Activated B cell treated with CpG ODN at 0.5 μM for 24 hours (primary cell): Measurements from ENCODE around the gene ARHGAP26. TPM values are rescaled to one million over a fixed set of nuclear protein-coding genes. Genes with fewer than 3 reads are reported as not detected.

ENCODE experiments used
- ATAC-seq: fragments of 200-7000 bp; cut with Tn5 transposase; one replicate; pipeline ENCODE4 v1.10.0; 2021; ENCODE audit warnings: low read depth, mild to moderate bottlenecking, moderate library complexity
- CTCF ChIA-PET: fragments of 350-600 bp; sonication (Branson Sonifier 250); formaldehyde crosslinking; loops from one replicate; lab custom pipeline; 2021; ENCODE audit warnings: antibody characterized with exemption; lab: Charles Lee
- POLR2A ChIA-PET: fragments of 350-600 bp; sonication (Branson Sonifier 250); formaldehyde crosslinking; loops from one replicate; lab custom pipeline; 2021; ENCODE audit warnings: antibody characterized with exemption; lab: Charles Lee
- DNase-seq: peaks from one replicate; pipeline ENCODE4 v3.0.0; 2022
- H3K27ac Mint-ChIP-seq: one replicate; pipeline ENCODE4 v1.8.0; 2020; ENCODE audit warnings: mixed read lengths
- H3K27me3 Mint-ChIP-seq: one replicate; pipeline ENCODE4 v1.8.0; 2021; ENCODE audit warnings: mixed read lengths
- H3K36me3 Mint-ChIP-seq: one replicate; pipeline ENCODE4 v1.8.0; 2021; ENCODE audit warnings: low read depth, mixed read lengths
- H3K4me1 Mint-ChIP-seq: one replicate; pipeline ENCODE4 v1.8.0; 2021; ENCODE audit warnings: mixed read lengths
- H3K4me3 Mint-ChIP-seq: one replicate; pipeline ENCODE4 v1.8.0; 2020; ENCODE audit warnings: mild to moderate bottlenecking, mixed read lengths
- H3K9me3 Mint-ChIP-seq: one replicate; pipeline ENCODE4 v1.8.0; 2020; ENCODE audit warnings: mixed read lengths
- CTCF ChIP-seq: fragments of 200-600 bp; IDR thresholded peaks from one replicate; pipeline ENCODE4 v1.8.0; 2022; ENCODE audit warnings: antibody characterized with exemption, mild to moderate bottlenecking
- intact Hi-C: fragments of 100-400 bp; cut with micrococcal nuclease; formaldehyde crosslinking; loops from one replicate; pipeline ENCODE4 v1.15.1; 2024
- total RNA-seq: library from RNA; stranded (reverse); gene quantifications from 2 replicates; pipeline ENCODE4 v1.2.3, GENCODE V29; 2022

The ARHGAP26 gene
- total RNA-seq, 1 donor from 2014 or later, result 20.9 TPM

DNA sequence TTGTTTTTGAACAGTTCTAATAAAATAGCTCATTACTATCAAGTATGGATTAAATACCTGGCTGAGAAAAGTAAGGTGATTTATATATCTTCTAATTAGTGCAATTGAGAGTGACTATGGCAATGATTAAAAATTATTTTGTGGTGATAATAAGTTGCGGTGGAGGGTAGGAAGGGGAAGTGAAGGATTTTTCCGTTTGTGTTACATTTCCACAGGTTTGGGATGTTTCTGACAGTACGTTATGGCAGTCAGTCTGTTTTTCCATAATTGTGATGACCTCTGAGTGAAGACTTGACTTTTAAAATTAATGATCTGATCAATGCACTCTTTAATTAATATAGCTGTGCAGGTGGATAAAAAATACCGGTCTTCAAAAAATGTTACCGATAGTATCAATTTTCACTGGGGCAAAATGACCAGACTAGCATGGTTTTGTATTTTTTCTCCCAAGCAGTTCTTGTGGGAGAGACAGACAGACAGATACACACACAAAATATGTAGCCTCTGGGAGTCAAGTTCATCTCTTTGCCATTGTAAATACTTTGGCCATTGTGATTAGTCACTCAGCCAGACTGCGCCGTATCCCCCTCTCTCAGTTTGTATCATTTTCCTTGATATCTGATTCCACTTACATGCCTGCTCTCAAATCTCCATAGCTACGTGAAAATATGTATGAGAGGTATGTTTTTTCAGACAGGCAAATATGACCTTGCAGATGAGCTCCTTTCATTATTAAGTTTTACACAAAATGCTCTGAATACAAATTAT, 60.2 kb downstream of the ARHGAP26 start:
- ATAC-seq, result no peak
- intact Hi-C loops, result no loop called here
- TF ChIP-seq CTCF, result no peak
- Mint-ChIP-seq H3K27me3 (no peaks in the 10 kb centered on the region), H3K4me1 (peaks cover 4% of the 10 kb centered on the region), H3K4me3 (no peak overlapping the region), H3K36me3 (no peaks in the 10 kb centered on the region), H3K9me3 (no peaks in the 10 kb centered on the region), H3K27ac (no peak overlapping the region)
- ChIA-PET CTCF (interaction anchor here (0.9 kb wide), 1 partner anchor 36 kb away, joined by 3 read pairs; no protein-coding TSS in a partner anchor), POLR2A (no interaction called here)
- no peak for DNase-seq

DNA sequence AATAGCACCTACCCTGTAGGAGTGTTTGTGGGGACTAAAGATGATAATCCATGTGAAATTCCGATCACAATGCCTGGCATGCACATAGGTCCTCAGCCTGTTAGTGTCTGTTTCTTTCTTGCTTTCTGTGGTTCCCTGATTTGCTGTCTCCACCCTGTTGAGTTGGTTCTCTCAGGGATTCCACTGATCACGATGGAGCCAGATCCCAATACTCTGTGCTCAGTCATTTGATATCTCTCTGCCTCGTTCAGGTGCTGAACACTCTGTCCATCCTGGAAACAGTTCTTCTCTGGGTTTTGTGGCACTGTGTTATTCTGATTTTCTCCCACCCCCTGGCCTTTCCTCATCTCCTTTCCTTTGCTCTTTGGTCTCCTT, 60.8 kb downstream of the ARHGAP26 start:
- TF ChIP-seq CTCF, result no peak
- DNase-seq, result no peak
- Mint-ChIP-seq H3K4me1 (peaks cover 4% of the 10 kb centered on the region), H3K27me3 (no peaks in the 10 kb centered on the region), H3K4me3 (no peak overlapping the region), H3K27ac (no peak overlapping the region), H3K36me3 (no peaks in the 10 kb centered on the region), H3K9me3 (no peaks in the 10 kb centered on the region)
- intact Hi-C loops, result no loop called here
- ATAC-seq, result no peak
- CTCF ChIA-PET, result no interaction called here
- POLR2A ChIA-PET, result no interaction called here

DNA sequence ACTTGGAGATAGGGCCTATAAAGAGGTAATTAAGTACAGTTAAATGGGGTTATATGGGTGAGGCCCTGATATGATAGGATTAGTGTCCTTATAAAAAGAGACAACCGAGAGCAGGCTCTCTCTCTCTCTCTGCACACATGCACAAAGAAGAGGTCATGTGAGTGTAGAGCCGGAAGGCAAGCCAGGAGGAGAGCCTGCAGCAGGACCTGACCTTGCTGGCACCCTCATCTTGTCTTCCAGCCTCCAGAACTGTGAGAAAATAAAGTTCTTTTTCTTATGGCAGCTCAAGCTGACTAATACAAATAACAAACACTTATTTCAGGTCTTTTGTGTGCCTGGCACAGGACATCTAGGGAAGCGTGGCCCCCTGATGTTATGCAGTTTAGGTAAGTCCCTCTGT, 62.1 kb downstream of the ARHGAP26 start:
- H3K9me3 Mint-ChIP-seq, result no peaks in the 10 kb centered on the region
- POLR2A ChIA-PET, result no interaction called here
- intact Hi-C loops, result no loop called here
- no peak for TF ChIP-seq CTCF
- CTCF ChIA-PET, result interaction anchor here (0.9 kb wide), 1 partner anchor 53 kb away, joined by 3 read pairs; no protein-coding TSS in a partner anchor
- no peak for ATAC-seq
- DNase-seq, result no peak
- no peak overlapping the region for H3K4me3 Mint-ChIP-seq
- no peaks in the 10 kb centered on the region for H3K27me3 Mint-ChIP-seq
- no peaks in the 10 kb centered on the region for H3K4me1 Mint-ChIP-seq
- H3K27ac Mint-ChIP-seq, result no peak overlapping the region
- no peaks in the 10 kb centered on the region for H3K36me3 Mint-ChIP-seq

GRCh38 chr5:142833517-142834449, 63.6 kb downstream of the ARHGAP26 start:
- no peaks in the 10 kb centered on the region for H3K4me1 Mint-ChIP-seq
- POLR2A ChIA-PET, result no interaction called here

More at GRCh38 chr5:142833517-142834449, 63.6 kb downstream of the ARHGAP26 start:
- Mint-ChIP-seq H3K9me3 (no peaks in the 10 kb centered on the region), H3K27ac (no peak overlapping the region), H3K4me3 (no peak overlapping the region), H3K36me3 (no peaks in the 10 kb centered on the region), H3K27me3 (no peaks in the 10 kb centered on the region)
- CTCF ChIA-PET, result no interaction called here
- TF ChIP-seq CTCF, result no peak
- no peak for ATAC-seq
- no peak for DNase-seq
- intact Hi-C loops, result no loop called here
